Renal pelvis (tissue), 12 donors: Measurements from ENCODE around the gene KLHL1. TPM values are rescaled to one million over a fixed set of nuclear protein-coding genes. Genes with fewer than 3 reads are reported as not detected.
A peak's percentile ranks its signal among the peaks of the same experiment; 100 is the strongest.
"Not testable (repeated sequence)": the region's sequence is repeated elsewhere in the genome, so short reads cannot be mapped to it uniquely, and the experiment has no call there.

Experiments
- DNase-seq: peaks from one replicate; pipeline ENCODE4 v3.0.0-alpha.2; 2013
- long read RNA-seq, 16 experiments: transcript quantifications; one replicate each; lab custom pipeline, GENCODE V29; 2026
- polyA plus RNA-seq, 3 donors: library from polyadenylated mRNA; unstranded; fragments of 120-200 nt; gene quantifications; one replicate each; pipeline ENCODE4 v1.2.1, GENCODE V29; 2013; ENCODE audit not compliant: insufficient read length in 3 of 3

The KLHL1 gene
- polyA plus RNA-seq, result 1 to 10 TPM in 1 of 3 donors, under 1 TPM in 2; 0.78 to 1.1 (median 0.88) TPM
- long read RNA-seq, donor 1, result 0 reads
- long read RNA-seq, donor 2, result 0 reads
- long read RNA-seq, donor 3, result 0 reads
- long read RNA-seq, donor 4, result 0 reads
- long read RNA-seq, donor 5, result 0 reads
- long read RNA-seq, donor 6, full-length matches to known transcripts, result 1 of 1 reads
- long read RNA-seq, donor 6, partial matches to known transcripts, result 0 of 1 reads
- long read RNA-seq, donor 6, other reads (novel, unspliced or antisense), result 0 of 1 reads
- long read RNA-seq, donor 7, result 0 reads
- long read RNA-seq, donor 8, result 0 reads
- long read RNA-seq, donor 9, result 0 reads
- long read RNA-seq, donor 10, result 0 reads
- long read RNA-seq, donor 11, result 0 reads
- long read RNA-seq, donor 12, result 0 reads
- long read RNA-seq, donor 13, result 0 reads
- long read RNA-seq, donor 14, result 0 reads
- long read RNA-seq, donor 15, result 0 reads
- long read RNA-seq, donor 16, result 0 reads

GRCh38 chr13:70108356-70109105 lies at the start of gene KLHL1:
Gene KLHL1 (minus strand): TSS chr13:70108452. CDS start chr13:70107699, 753 bp downstream.
- peak; percentile 60 for DNase-seq

- DNase-seq, result not testable (repeated sequence)
Measured at GRCh38 chr13:70142658-70143057, 34.4 kb upstream of the KLHL1 start.

GRCh38 chr13:70128098-70128497 lies 19.8 kb upstream of the KLHL1 start:
- no peak for DNase-seq

- no peak for DNase-seq
Measured at GRCh38 chr13:70125693-70126092, 17.4 kb upstream of the KLHL1 start.

GRCh38 chr13:70117338-70117905 lies 9.2 kb upstream of the KLHL1 start:
- no peak for DNase-seq

GRCh38 chr13:70107498-70108281 lies 562 bp downstream of the KLHL1 start, which contains the start of gene ATXN8OS:
Gene ATXN8OS (plus strand): TSS chr13:70107826.
- DNase-seq, result peak; percentile 28

GRCh38 chr13:70107125-70107497 lies 1.1 kb downstream of the KLHL1 start:
- no peak for DNase-seq

- DNase-seq, result no peak
Measured at GRCh38 chr13:70104481-70104880, 3.8 kb downstream of the KLHL1 start.

GRCh38 chr13:70098669-70099068 lies 9.6 kb downstream of the KLHL1 start:
- DNase-seq, result no peak

GRCh38 chr13:70090036-70090723 lies 18.1 kb downstream of the KLHL1 start:
- DNase-seq, result no peak

GRCh38 chr13:70088926-70089325 lies 19.3 kb downstream of the KLHL1 start:
- no peak for DNase-seq

GRCh38 chr13:70087247-70087646 lies 21.0 kb downstream of the KLHL1 start:
- no peak for DNase-seq

- no peak for DNase-seq
Measured at GRCh38 chr13:70080012-70080411, 28.2 kb downstream of the KLHL1 start.

GRCh38 chr13:70054572-70054971 lies 53.7 kb downstream of the KLHL1 start:
- DNase-seq, result no peak

- no peak for DNase-seq
Measured at GRCh38 chr13:70051531-70051930, 56.7 kb downstream of the KLHL1 start.

- DNase-seq, result no peak
Measured at GRCh38 chr13:70043685-70044084, 64.6 kb downstream of the KLHL1 start.

GRCh38 chr13:70042193-70042592 lies 66.1 kb downstream of the KLHL1 start:
- DNase-seq, result no peak

GRCh38 chr13:70034286-70034685 lies 74.0 kb downstream of the KLHL1 start:
- no peak for DNase-seq

- DNase-seq, result no peak
Measured at GRCh38 chr13:70027551-70027950, 80.7 kb downstream of the KLHL1 start.

- no peak for DNase-seq
Measured at GRCh38 chr13:70023516-70023915, 84.7 kb downstream of the KLHL1 start.

- no peak for DNase-seq
Measured at GRCh38 chr13:70022646-70023045, 85.6 kb downstream of the KLHL1 start.
